ENCODE results near the gene MRPS12. TPM values are rescaled to one million over a fixed set of nuclear protein-coding genes. Genes with fewer than 3 reads are reported as not detected.
A peak's percentile ranks its signal among the peaks of the same experiment; 100 is the strongest.

MRPS12 gene
- total and polyA plus RNA-seq, 2 of the 13 experiments (the other 11 are each of a cell fraction or from before 2014, with no cell fraction given): 27.5 to 54.8 TPM

DNA sequence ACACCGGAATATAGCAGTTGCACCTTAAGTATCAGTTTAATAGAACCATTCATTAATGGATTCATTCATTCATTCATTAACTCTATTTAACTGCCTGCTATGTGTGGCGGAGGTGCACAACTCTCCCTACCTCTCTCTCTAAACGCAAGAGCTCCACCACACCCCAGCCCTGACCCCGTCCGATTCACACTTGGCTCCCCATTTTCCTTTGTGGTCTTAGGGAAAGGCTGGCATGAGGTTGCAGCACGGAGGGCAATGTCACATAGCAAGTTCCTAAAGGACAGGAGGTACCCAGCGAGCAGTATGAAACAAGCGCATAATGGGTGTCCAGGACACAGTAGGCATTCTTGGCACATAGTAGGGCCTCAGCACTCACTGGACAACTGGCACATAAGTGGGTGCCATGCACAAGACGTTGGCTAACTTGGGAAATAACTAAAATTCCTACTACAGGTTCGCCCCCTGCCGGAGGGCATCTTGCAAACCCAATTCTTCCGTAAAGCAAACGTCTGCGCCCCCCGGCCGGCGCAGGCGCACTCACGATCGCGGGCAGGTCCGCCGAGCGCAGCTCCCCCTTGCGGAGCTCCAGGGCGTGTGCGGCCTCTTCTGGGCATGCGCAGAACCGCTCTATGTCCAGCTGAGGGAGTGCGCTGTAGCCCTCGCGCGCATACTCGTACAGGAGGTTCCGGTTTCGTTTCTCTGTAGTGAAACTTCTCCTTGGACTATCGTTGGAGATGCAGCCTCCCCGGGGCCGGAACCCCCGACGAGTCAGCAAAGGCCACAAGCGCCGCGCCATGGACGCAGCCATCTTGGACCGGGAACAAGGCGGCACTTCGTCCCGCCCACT, 592 bp upstream of the MRPS12 start, which contains the start of gene SARS2 (continued):
- TF ChIP-seq ZNF431 (CRISPR knock-in tag; IDR thresholded peaks at IDR 0.05; ENCODE audit: borderline replicate concordance, low read depth) (no peak), ZNF737 (CRISPR knock-in tag; IDR thresholded peaks at IDR 0.05; ENCODE audit: borderline replicate concordance) (no peak; the same call in 1 of the 2 replicates), HES4 (CRISPR knock-in tag; IDR thresholded peaks at IDR 0.05; ENCODE audit: borderline replicate concordance) (no peak), ZFAT (CRISPR knock-in tag; conservative IDR thresholded peaks at IDR 0.05) (no peak), EZH2 (conservative IDR thresholded peaks at IDR 0.05; ENCODE audit: low read depth, low read length) (no peak), NCOA2 (CRISPR knock-in tag; IDR thresholded peaks at IDR 0.05) (no peak), YY1 (IDR thresholded peaks at IDR 0.05; ENCODE audit: insufficient read depth, insufficient replicate concordance, low read depth, low read length) (peak; percentile 99), CENPX (CRISPR knock-in tag; IDR thresholded peaks at IDR 0.05) (no peak), PHF21A (CRISPR knock-in tag; IDR thresholded peaks at IDR 0.05) (no peak), RFX5 (IDR thresholded peaks at IDR 0.05; ENCODE audit: low read depth, low read length) (no peak), HCFC1 (IDR thresholded peaks at IDR 0.05; ENCODE audit: low read depth, low read length) (peak; percentile 58), ZNF383 (CRISPR knock-in tag; IDR thresholded peaks at IDR 0.05; ENCODE audit: borderline replicate concordance) (no peak), MIER2 (CRISPR knock-in tag; IDR thresholded peaks at IDR 0.05) (no peak), ZNF180 (CRISPR knock-in tag; IDR thresholded peaks at IDR 0.05; ENCODE audit: borderline replicate concordance, low read depth) (no peak), MEIS2 (CRISPR knock-in tag; IDR thresholded peaks at IDR 0.05) (no peak; the same call in 1 of the 2 replicates), U2AF1 (optimal IDR thresholded peaks at IDR 0.05; ENCODE audit: low read depth, low read length) (no peak), TBP (CRISPR knock-in tag; IDR thresholded peaks at IDR 0.05) (0 out of 2 replicates have a peak, but pooled peaks have one; percentile 65), ADNP (CRISPR knock-in tag; IDR thresholded peaks at IDR 0.05) (no peak), ZNF660 (CRISPR knock-in tag; IDR thresholded peaks at IDR 0.05; ENCODE audit: borderline replicate concordance, low read depth) (no peak), ZNF232 (CRISPR knock-in tag; IDR thresholded peaks at IDR 0.05; ENCODE audit: borderline replicate concordance) (no peak; the same call in 1 of the 2 replicates)
- TF ChIP-seq, protein P1, sequence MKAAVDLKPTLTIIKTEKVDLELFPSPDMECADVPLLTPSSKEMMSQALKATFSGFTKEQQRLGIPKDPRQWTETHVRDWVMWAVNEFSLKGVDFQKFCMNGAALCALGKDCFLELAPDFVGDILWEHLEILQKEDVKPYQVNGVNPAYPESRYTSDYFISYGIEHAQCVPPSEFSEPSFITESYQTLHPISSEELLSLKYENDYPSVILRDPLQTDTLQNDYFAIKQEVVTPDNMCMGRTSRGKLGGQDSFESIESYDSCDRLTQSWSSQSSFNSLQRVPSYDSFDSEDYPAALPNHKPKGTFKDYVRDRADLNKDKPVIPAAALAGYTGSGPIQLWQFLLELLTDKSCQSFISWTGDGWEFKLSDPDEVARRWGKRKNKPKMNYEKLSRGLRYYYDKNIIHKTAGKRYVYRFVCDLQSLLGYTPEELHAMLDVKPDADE (CRISPR knock-in tag; IDR thresholded peaks at IDR 0.05): no peak
- TF ChIP-seq, protein P2, sequence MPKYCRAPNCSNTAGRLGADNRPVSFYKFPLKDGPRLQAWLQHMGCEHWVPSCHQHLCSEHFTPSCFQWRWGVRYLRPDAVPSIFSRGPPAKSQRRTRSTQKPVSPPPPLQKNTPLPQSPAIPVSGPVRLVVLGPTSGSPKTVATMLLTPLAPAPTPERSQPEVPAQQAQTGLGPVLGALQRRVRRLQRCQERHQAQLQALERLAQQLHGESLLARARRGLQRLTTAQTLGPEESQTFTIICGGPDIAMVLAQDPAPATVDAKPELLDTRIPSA (CRISPR knock-in tag; IDR thresholded peaks at IDR 0.05; ENCODE audit: borderline replicate concordance): no peak
- TF ChIP-seq, protein P3, sequence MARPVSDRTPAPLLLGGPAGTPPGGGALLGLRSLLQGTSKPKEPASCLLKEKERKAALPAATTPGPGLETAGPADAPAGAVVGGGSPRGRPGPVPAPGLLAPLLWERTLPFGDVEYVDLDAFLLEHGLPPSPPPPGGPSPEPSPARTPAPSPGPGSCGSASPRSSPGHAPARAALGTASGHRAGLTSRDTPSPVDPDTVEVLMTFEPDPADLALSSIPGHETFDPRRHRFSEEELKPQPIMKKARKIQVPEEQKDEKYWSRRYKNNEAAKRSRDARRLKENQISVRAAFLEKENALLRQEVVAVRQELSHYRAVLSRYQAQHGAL (CRISPR knock-in tag; IDR thresholded peaks at IDR 0.05; ENCODE audit: not compliant biosample characterization): no peak
- TF ChIP-seq, protein P4, sequence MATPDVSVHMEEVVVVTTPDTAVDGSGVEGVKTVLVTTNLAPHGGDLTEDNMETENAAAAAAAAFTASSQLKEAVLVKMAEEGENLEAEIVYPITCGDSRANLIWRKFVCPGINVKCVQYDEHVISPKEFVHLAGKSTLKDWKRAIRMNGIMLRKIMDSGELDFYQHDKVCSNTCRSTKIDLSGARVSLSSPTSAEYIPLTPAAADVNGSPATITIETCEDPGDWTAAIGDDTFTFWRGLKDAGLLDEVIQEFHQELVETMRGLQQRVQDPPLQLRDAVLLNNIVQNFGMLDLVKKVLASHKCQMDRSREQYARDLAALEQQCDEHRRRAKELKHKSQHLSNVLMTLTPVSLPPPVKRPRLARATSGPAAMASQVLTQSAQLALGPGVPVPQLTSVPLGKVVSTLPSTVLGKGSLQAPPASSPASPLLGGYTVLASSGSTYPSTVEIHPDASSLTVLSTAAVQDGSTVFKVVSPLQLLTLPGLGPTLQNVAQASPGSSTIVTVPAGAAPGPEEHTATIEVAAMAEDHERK (CRISPR knock-in tag; IDR thresholded peaks at IDR 0.05; ENCODE audit: low read depth): no peak; the same call in 1 of the 2 replicates
- TF ChIP-seq, protein P5, sequence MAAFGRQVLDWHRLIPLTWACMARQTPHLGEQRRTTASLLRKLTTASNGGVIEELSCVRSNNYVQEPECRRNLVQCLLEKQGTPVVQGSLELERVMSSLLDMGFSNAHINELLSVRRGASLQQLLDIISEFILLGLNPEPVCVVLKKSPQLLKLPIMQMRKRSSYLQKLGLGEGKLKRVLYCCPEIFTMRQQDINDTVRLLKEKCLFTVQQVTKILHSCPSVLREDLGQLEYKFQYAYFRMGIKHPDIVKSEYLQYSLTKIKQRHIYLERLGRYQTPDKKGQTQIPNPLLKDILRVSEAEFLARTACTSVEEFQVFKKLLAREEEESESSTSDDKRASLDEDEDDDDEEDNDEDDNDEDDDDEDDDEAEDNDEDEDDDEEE (CRISPR knock-in tag; IDR thresholded peaks at IDR 0.05): no peak
